Measurements from ENCODE around the gene IFRD1. TPM values are rescaled to one million over a fixed set of nuclear protein-coding genes. Genes with fewer than 3 reads are reported as not detected.
A peak's percentile ranks its signal among the peaks of the same experiment; 100 is the strongest.

Gene IFRD1
- total RNA-seq, 1 experiment from 2014 or later = 73.4 TPM

- no peaks in the 10 kb centered on the region for H3K9me3 ChIP-seq (ENCODE audit: low read length)
- H3F3A ChIP-seq (ENCODE audit: low read length, unreplicated experiment) = no peaks in the 10 kb centered on the region
- ChIA-PET POLR2A (ENCODE audit: unreplicated experiment) (interaction anchor here (0.7 kb wide), 1 partner anchor 11 kb away, joined by 3 read pairs; no protein-coding TSS in a partner anchor), CTCF (interaction anchor here (0.6 to 1.4 kb wide), 7 partner anchors 14 to 733 kb away, joined by 3 to 18 read pairs (median 3); partner anchors contain the start of gene LSMEM1)
- H3K36me3 ChIP-seq (ENCODE audit: low read depth, low read length) = no peaks in the 10 kb centered on the region
- H3K27me3 ChIP-seq (ENCODE audit: low read length) = no peaks in the 10 kb centered on the region
- DNase-seq (peak; percentile 69), ATAC-seq (peak; percentile 97)
- intact Hi-C loops (cut with micrococcal nuclease) = loop anchor here (1.0 to 5.0 kb wide), 6 partner anchors 15 to 755 kb away; partner anchors contain the start of genes DOCK4 and ZNF277
- no peaks in the 10 kb centered on the region for H3K4me1 ChIP-seq (ENCODE audit: insufficient read depth, low read length)
- H3K9ac ChIP-seq (ENCODE audit: low read length) = no peak overlapping the region
- H4K20me1 ChIP-seq (ENCODE audit: low read length) = no peaks in the 10 kb centered on the region
- H3K4me3 ChIP-seq (ENCODE audit: low read length) = no peak overlapping the region
- H2AFZ ChIP-seq (ENCODE audit: low read length) = no peak overlapping the region
- no TSS peak for BruUV-seq (replicated peaks)
- H3K27ac ChIP-seq (ENCODE audit: low read length) = no peak overlapping the region
- H3K4me2 ChIP-seq (ENCODE audit: low read length) = no peak overlapping the region
- H3K9me2 ChIP-seq (replicated peaks; ENCODE audit: low read length) = no peaks in the 10 kb centered on the region
- no peak for TF ChIP-seq EZH2phosphoT487 (IDR thresholded peaks at IDR 0.05; ENCODE audit: borderline replicate concordance, low read length)
- TF ChIP-seq, protein P1, sequence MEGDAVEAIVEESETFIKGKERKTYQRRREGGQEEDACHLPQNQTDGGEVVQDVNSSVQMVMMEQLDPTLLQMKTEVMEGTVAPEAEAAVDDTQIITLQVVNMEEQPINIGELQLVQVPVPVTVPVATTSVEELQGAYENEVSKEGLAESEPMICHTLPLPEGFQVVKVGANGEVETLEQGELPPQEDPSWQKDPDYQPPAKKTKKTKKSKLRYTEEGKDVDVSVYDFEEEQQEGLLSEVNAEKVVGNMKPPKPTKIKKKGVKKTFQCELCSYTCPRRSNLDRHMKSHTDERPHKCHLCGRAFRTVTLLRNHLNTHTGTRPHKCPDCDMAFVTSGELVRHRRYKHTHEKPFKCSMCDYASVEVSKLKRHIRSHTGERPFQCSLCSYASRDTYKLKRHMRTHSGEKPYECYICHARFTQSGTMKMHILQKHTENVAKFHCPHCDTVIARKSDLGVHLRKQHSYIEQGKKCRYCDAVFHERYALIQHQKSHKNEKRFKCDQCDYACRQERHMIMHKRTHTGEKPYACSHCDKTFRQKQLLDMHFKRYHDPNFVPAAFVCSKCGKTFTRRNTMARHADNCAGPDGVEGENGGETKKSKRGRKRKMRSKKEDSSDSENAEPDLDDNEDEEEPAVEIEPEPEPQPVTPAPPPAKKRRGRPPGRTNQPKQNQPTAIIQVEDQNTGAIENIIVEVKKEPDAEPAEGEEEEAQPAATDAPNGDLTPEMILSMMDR (conservative IDR thresholded peaks at IDR 0.05; ENCODE audit: low read depth, low read length) = peak; percentile 89
- no peaks in the 10 kb centered on the region for H3K79me2 ChIP-seq (ENCODE audit: low read length)
Observed at GRCh38 chr7:112495810-112496462, 45.7 kb downstream of the IFRD1 start.

DNA sequence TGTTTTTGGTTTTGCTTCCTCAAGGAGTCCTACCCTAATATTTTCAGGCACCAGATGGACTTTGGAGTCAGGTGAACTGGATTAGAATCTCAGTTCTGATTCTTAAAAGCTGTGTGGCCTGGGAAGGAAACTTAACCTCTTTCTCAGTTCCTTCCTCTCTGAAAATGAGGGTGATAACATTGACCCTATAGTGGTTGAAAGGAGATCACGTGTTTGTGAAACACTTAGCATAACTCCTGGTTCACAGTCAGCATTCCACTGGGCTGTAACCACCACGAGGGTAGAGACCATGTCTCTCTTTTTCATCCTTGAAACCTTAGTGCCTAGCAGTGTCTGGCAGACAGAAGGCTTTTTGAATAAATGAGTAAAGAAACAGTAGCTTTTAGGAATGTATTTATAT is 47.2 kb downstream of the IFRD1 start:
- no peak for TF ChIP-seq EZH2phosphoT487 (IDR thresholded peaks at IDR 0.05; ENCODE audit: borderline replicate concordance, low read length)
- TF ChIP-seq, protein P1 (conservative IDR thresholded peaks at IDR 0.05; ENCODE audit: low read depth, low read length) = no peak
- TF ChIP-seq EZH2 (IDR thresholded peaks at IDR 0.05; ENCODE audit: low read length, unreplicated experiment) = no peak
- no TSS peak for BruUV-seq (replicated peaks)
- no peak for DNase-seq
- ChIA-PET CTCF (no interaction called here), POLR2A (ENCODE audit: unreplicated experiment) (no interaction called here)
- H3K4me2 ChIP-seq (ENCODE audit: low read length) = no peak overlapping the region
- no peaks in the 10 kb centered on the region for H3K27me3 ChIP-seq (ENCODE audit: low read length)
- no peaks in the 10 kb centered on the region for H3F3A ChIP-seq (ENCODE audit: low read length, unreplicated experiment)
- H3K79me2 ChIP-seq (ENCODE audit: low read length) = no peaks in the 10 kb centered on the region
- H3K36me3 ChIP-seq (ENCODE audit: low read depth, low read length) = no peaks in the 10 kb centered on the region
- no peak overlapping the region for H3K27ac ChIP-seq (ENCODE audit: low read length)
- H3K9ac ChIP-seq (ENCODE audit: low read length) = no peak overlapping the region
- intact Hi-C loops (cut with micrococcal nuclease) = loop anchor here (5.0 kb wide), 2 partner anchors 290 to 735 kb away; partner anchors contain the start of genes DOCK4 and ZNF277
- H3K4me3 ChIP-seq (ENCODE audit: low read length) = no peak overlapping the region
- H2AFZ ChIP-seq (ENCODE audit: low read length) = no peak overlapping the region
- H3K9me3 ChIP-seq (ENCODE audit: low read length) = no peaks in the 10 kb centered on the region
- no peaks in the 10 kb centered on the region for H4K20me1 ChIP-seq (ENCODE audit: low read length)
- no peak for ATAC-seq
- H3K4me1 ChIP-seq (ENCODE audit: insufficient read depth, low read length) = no peaks in the 10 kb centered on the region
- H3K9me2 ChIP-seq (replicated peaks; ENCODE audit: low read length) = no peaks in the 10 kb centered on the region

- no peaks in the 10 kb centered on the region for H4K20me1 ChIP-seq (ENCODE audit: low read length)
- ATAC-seq (no peak), DNase-seq (peak; percentile 15)
- H3K9ac ChIP-seq (ENCODE audit: low read length) = no peak overlapping the region
- TF ChIP-seq EZH2phosphoT487 (IDR thresholded peaks at IDR 0.05; ENCODE audit: borderline replicate concordance, low read length) = no peak
- TF ChIP-seq, protein P1 (conservative IDR thresholded peaks at IDR 0.05; ENCODE audit: low read depth, low read length) = peak; percentile 38; the same call in 1 of the 2 replicates
- no TSS peak for BruUV-seq (replicated peaks)
- H3K4me3 ChIP-seq (ENCODE audit: low read length) = no peak overlapping the region
- H3K4me1 ChIP-seq (ENCODE audit: insufficient read depth, low read length) = no peaks in the 10 kb centered on the region
- intact Hi-C loops (cut with micrococcal nuclease) = loop anchor here (2.0 to 5.0 kb wide), 2 partner anchors 397 to 920 kb away; no protein-coding TSS in a partner anchor
- H3K9me3 ChIP-seq (ENCODE audit: low read length) = no peaks in the 10 kb centered on the region
- ChIA-PET CTCF (interaction anchor here (0.6 to 0.7 kb wide), 3 partner anchors 10 to 399 kb away, joined by 3 read pairs; no protein-coding TSS in a partner anchor), POLR2A (ENCODE audit: unreplicated experiment) (no interaction called here)
- H2AFZ ChIP-seq (ENCODE audit: low read length) = no peak overlapping the region
- no peaks in the 10 kb centered on the region for H3K9me2 ChIP-seq (replicated peaks; ENCODE audit: low read length)
- no peaks in the 10 kb centered on the region for H3K36me3 ChIP-seq (ENCODE audit: low read depth, low read length)
- no peaks in the 10 kb centered on the region for H3K27me3 ChIP-seq (ENCODE audit: low read length)
- no peak overlapping the region for H3K27ac ChIP-seq (ENCODE audit: low read length)
- H3K4me2 ChIP-seq (ENCODE audit: low read length) = no peak overlapping the region
- H3K79me2 ChIP-seq (ENCODE audit: low read length) = no peaks in the 10 kb centered on the region
- no peaks in the 10 kb centered on the region for H3F3A ChIP-seq (ENCODE audit: low read length, unreplicated experiment)
Observed at GRCh38 chr7:112500619-112501018, 50.4 kb downstream of the IFRD1 start.

Data from PC-3 (cell line).